Activated CD4-positive, alpha-beta T cell treated with anti-CD3 and anti-CD28 coated beads for 48 hours (primary cell): ENCODE data around the gene MARCHF10.

Source experiments
- DNase-seq: peaks from one replicate; pipeline ENCODE4 v3.0.0-alpha.2; 2020

MARCHF10 gene

DNA sequence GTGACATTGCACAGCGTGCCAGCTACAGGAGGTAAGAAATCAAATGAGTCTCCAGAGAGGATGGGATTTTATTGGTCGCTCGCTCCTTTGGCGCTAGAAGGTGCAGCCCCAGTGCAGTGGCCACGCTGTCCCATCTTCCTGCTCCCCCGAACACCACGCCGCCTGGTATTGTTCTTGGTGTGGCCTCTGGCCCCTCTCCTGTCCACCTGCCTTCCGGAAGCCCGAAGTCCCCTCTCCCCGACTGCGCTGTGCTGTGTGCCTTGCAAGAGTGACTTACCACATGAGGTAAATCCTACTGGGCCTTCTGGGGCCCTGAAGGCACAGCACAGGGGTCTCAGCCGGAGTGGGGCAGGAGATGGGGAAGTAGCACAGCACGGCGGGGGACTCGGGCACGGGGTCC, 58.2 kb downstream of the MARCHF10 start:
- no peak for DNase-seq

DNA sequence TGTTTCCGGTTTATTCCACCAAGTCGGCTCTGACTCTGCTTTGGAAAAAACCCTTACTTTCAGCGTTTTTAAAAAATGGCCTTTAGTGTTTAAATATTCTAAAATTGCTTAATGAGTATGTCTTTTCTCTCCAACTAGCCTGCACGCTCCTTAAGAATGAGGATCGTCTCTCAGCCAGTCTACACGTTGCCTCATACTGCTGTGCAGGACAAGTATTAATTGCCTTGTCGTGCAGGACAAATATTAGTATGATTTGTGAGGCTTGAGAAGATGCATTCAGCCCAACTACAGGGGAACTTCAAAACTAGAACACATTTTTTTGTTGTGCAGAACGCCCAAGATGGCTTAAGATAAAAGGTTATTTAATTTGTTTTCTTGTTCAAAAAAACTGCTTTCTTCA, 61.2 kb downstream of the MARCHF10 start:
- no peak for DNase-seq

DNA sequence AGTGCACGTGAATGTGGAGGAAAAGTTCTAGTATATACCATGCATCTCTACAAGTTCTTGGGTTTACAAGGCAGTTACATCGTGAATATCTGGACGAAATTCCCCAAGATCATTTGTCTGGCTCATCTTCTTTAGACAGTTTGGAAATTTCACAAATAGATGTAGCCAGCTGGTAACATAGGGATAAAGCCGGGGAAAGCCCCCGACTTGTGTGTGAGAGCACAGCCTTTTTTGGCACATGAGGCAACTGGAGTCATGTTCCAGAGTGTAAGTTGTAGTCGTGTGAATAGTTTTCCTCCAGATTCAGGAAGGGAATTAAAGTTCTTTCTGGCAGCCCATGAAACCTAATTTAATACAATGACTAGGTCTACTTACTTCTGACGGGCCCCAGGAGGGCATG, 62.3 kb downstream of the MARCHF10 start:
- no peak for DNase-seq

DNA sequence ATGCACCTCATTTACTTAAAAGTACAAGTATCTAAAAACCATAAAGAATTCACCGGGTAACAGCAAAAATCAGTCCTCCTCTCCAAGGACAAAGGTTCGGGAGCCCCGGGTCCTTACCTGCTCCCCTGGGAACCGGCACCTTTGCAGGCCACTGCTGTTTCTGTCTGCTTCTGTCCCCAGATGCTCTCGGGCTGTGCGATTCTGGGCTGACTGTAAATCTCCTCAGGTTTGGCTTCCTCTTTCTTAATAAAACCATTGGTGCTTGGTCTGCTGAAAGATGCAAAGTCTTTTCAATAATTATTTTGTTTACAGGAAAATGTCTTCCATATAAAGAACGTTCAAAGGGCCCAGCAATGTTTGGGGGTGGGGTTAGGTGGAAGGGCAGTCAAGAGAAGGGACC, 63.9 kb downstream of the MARCHF10 start:
- DNase-seq = no peak

DNA sequence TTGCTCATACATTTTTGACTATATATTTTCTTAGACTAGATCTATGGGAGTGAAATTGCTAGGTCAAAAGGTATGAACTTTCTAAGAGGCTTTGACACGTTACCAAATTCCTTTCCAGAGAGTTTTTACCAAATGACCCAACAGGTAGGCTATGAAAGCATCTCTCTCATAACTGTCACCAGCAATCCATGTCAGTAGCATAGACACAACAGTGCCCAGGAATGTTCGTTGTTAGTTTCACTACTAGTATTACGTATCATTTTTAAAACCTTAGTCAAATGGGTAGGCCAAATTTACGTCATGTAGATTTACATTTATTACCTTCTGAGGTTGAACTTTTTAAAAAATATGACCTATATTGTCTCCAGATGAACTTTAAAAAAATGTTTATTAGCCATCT, 66.8 kb downstream of the MARCHF10 start:
- no peak for DNase-seq

DNA sequence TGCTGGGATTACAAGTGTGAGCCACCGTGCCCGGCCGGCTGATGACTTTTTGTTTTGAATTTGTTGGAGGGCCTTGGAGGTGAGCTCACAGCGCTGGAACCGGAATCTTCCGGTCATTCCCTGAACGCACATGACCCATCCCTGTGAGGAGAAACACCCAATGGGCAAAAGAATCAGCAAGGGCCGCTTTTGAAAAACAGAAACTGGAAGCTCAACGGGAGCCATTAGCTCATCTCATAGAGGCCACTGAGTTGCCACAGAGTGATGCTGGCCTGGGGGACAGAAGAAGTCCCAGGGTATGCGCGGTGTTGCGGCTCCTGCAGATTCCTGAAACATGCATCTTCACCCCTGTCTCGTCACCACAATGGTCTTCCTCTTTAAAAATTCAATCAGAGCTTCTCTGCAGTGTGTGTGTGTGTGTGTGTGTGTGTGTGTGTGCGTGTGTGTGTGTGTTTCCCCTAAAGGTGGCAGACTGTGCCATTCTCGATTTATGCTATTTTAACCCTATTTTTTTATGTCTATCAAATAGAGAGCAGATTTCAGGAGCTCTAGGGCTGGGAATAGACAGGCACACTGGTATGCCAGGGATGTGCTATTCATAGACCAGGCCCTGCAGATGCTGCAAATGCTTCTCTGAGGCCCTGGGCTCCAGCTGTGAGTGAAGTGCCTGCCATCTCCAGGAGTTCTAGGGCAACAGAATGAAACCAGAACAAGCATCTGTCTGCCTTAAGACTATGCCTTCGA, 68.3 kb downstream of the MARCHF10 start:
- no peak for DNase-seq

DNA sequence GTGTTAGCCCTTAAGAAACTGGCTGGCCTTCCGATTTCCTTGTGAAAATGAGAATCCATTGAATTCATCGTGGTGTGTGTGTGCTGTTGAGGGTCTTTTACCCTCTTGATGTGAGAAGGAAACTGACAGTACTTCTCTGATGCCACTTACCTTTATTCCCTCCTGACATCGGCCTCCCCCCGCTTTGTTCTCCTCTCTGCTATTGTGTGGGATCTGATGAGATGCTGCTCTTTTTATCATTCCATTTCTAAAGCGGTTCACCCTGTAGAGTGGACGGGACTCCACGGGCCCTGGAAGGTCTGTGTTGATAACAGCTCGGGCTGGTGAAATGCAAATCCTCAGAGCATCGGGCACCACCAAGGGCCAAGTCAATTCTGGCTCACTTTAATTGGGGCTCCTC, 69.8 kb downstream of the MARCHF10 start:
- no peak for DNase-seq

DNA sequence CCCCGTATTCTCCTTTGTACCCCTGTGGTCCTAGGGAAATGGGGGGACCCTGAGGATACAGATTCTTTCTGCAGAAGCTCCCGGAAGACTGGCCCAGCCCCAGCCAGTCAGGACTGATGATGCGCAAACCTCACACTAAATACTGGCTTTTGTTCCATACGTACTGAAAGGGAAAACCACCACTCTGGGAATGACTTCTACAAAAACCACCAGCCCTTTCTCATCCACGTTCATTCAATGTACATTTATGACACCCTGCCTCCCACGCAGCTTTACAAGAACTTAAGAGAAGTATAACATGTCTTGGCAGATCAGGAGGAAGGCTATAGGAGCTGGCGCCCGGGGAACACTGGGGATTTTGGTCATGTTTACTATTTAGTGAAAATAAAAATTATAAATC, 70.6 kb downstream of the MARCHF10 start:
- peak; percentile 66 for DNase-seq

DNA sequence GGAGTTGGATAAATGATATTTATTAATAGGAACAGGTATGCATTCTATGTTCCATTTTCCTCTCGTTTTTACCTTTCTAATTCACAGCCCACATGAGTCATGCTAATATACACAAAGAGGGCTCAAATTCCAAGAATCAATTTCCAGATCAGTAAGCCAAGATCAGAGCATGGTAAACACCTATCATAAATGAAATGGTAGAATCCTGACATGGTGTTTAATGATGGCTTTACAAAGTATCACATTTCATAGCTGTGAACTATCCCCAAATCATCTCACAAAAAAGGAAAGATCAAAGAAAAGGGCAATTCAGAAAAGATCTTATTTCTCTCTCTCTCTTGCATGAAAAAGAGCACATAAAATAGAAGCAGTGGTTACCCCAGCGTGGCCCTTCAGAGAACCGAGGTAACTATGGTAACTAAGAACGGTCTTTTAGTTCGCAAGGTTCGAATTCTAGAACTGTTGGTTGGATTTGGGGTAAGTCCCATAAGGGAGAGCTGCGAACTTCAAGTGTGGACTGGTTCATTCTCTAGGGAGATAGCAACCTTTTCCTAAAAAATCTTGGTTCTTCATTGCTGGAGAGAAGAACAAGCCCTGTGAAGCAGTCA, 73.0 kb downstream of the MARCHF10 start:
- no peak for DNase-seq

DNA sequence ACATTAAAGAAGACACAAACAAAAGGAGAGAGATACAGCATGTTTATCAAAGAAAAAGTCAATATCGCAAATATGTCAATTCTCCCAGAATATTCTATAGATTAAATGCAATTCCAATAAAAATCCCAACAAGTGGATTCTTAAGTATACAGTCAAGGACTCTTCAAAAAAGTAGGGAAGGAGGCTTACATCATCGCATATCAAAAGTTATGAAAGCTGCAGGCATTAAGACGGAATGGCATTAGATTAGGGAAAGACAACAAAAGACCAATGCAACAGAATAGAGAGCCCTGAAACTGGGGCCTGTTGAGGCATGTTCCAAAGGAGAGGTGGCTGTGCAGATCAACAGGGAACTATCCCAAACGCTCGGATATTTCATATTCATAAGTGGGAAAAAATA, 76.0 kb downstream of the MARCHF10 start:
- DNase-seq = no peak

DNA sequence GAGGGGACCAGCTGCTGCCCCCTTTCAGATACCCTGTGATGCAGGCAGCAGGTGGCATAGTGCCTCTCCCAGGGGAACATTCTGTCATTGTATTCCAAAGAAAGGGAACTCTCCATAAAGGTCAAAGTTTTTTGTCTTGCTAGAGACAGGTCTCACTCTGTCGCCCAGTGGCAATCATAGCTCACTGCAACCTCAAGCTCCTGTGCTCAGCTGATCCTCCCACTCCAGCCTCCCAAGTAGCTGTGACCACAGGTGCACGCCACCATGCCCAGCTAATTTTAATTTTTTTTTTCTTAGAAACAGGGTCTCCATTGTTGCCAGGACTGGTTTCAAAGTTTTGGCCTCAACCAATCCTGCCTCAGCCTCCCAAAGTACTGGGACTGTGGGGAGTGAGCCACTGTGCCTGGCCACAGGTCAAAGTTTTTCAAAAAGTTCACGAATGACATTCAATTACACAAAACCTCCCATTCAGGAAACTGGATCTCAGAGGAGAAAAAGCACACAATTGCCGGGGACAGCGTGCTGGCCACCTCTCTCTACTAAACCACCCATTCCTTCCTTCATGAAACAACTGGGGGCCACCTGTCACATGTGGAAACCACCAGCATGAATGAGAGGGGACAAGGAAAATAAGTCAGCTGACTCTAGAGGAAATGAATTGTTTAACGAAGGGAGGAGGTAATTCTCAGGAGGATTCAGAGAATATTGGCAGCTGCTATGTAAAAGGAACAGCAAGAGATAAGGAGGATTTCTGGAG, 80.0 kb downstream of the MARCHF10 start:
- no peak for DNase-seq

DNA sequence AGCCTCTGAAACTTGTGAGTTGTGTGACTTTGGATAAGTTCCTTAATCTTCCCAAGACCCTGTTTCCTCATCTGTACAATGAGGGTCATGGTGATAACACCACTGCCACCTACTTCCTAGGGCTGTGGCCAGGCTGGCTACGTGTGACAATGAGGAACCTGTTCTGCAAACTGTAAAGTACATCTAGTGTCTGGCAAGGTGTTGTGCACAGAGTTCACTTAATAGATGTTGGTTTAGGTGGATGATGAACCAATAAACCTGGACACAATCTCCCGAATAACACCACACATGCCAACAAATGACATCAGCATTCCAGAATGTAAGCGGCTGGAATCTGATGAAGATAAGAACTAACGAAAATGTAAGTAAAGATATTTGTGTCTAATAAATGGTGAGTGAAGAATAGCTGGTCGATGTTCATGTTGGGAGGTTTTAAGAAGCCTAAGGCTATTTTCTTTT, 82.3 kb downstream of the MARCHF10 start:
- no peak for DNase-seq

DNA sequence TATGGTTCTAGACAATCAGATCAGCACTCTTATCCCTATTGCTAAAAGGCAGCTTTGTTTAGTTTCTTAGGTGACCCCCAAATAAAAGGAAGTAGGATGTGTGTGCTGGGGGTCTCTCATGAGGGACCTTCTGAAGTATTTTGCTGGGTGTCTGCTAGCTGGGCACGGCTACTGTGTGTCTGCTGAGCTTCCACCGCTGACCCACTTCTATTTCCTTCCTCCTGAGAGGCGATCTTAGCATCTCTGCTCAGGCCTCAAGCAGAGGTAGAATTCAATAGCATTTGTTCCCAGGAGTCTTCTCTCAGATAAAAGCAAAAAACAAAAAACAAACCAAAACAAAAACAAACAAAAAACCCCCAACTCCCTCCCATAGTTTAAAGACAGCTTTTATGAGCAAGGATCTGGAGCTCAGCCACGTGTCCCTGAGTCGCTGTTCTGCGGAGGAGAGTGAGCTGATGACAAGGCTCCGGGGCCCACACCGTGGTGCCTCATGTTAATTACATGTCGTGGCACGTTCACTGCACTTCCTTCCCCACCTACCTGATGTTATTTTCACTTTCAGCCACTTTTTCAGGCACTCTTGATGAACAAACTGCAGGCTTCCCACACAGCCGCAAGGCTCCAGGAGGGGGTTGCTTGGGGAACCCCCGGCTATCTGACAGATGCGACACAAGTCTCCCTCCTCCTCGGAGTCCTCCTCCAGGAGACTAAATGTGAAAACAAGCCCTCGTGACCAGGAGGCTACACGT, 83.5 kb downstream of the MARCHF10 start:
- peak; percentile 90 for DNase-seq

DNA sequence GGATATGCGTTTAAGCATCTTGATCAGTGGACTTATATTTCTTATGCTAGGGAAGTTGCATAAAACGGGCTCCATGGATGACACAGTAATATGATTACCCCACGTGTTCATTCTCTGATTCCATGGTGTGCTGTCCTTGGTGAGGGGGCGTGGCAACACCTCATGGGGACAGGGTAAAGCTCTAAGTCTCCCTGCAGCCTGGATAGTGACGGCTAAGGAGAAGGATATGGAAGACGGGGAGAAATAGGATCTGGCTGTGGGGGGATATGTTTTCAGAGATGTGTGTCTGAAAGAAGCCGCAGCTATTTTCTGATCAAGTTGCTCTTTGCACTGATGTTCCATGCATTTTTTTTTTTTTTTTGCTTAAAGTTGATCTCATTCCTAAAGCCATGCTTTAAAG, 84.3 kb downstream of the MARCHF10 start:
- no peak for DNase-seq

DNA sequence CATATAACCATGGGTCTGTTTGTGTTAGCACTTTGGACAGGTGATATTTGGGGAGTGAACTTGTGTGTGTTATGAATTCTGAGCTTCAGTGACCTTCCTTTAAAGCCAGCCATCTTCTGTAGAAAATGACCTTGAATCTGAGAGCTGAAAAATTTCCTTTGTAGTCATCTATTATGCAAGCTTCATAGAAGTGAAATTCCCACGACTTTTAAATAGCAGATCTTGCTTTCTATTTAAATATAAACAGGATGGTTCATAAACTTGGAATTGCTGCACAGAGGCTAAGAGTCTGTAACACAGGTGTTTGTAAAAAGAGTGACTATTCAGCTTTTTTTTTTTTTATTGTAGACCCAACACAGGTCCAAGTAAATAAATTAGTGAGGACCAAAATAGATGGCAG, 85.5 kb downstream of the MARCHF10 start:
- DNase-seq = no peak

DNA sequence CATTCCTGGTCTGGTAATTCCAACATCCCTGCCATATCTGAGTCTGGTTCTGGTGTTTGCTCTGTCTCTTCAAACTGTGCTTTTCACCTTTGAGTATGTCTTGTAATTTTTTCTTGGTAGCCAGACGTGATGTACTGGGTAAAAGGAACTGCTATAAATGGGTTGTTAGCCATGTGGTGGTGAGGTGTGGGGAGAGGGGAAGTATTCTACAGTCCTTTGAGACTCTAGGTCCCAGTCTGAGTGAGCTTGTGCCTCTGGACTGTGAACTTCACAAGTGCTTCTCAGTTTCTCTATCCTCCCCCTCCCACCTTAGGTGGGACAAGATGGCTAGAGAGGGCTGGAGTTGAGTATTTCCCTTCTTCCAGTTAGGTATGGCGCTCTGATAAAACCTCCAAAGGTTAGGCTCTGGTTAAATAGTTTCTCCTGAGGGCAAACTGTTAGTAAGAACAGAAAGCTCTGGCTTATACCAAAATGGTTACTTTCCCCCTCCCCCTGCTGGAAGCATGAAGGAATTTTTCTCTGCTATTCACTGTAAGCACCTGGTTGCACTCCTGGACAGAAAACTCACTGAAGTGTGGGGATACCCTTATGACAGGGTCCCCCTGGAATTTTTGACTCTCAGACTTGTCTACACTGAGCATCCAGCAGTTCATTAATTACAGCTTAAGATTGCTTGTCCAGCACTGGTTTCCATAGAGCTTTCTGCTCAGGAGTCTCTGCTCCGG, 87.8 kb downstream of the MARCHF10 start:
- DNase-seq = no peak

DNA sequence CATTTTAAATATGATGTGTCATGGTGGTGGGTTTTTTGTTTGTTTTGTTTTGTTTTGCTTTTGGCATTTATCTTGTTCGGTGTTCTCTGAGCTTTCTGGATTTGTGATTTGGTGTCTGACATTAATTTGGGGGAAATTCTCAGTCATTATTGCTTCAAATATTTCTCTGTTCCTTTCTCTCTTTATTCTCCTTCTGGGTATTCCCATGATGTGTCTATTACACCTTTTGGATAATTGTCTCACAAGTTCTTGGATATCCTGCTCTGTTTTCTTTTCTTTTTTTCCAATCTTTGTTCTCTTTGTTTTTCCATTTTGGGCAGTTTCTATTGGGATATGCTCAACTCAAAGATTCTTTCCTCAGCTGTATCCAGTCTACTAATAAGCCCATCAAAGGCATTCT, 88.5 kb downstream of the MARCHF10 start:
- DNase-seq = no peak

DNA sequence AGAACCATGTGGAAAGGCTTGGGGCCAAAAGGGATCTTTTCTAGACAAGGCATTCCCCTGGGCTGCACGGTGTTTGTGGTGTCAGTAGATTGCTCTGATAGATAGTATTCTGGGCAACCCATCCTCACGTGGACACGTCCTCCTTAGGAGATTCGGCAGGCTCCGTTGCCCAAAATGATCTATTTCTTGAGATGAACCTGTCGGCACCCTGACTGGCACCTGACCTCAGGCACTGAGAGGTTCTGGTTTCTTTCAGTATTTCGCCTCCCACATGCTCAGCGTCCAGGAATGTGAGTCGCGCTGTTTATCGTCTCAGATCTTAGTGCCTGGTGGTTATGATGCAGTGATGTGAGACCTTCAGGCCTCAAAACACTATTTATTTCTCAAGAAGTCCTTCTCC, 89.7 kb downstream of the MARCHF10 start:
- peak; percentile 61 for DNase-seq

DNA sequence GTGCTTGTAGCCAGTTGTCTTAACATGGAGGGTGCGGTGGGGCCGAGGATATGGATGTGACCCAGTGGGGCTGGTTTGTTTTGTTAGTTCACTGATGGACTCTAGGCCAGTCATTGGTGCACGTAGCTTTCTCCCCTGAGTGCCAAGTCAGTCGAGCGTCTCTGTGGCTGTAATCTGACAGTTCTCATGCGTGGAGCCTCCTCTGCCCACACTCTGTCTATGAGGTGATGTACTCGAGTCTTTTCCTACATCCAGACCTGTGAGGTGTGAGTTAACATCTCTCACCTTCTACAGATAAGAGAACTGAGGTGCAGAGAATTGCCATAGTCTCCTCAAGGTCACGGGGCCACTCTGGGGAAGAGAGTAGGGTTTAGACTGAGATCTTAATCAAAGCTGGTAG, 90.2 kb downstream of the MARCHF10 start:
- no peak for DNase-seq

DNA sequence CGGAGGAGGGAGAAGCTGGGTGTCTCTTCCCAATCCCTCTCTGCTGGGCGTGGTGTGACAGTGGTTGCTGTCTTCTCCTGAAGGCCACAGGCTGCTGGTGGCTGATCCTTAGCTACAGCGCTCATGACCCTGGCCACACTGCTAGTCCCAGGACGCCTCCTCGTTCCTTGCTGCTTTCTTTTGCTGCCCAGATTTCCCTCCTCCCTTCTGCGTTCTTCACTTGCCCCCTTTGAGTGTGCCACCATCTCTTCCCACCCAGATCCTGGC, 90.6 kb downstream of the MARCHF10 start:
- DNase-seq = no peak

DNA sequence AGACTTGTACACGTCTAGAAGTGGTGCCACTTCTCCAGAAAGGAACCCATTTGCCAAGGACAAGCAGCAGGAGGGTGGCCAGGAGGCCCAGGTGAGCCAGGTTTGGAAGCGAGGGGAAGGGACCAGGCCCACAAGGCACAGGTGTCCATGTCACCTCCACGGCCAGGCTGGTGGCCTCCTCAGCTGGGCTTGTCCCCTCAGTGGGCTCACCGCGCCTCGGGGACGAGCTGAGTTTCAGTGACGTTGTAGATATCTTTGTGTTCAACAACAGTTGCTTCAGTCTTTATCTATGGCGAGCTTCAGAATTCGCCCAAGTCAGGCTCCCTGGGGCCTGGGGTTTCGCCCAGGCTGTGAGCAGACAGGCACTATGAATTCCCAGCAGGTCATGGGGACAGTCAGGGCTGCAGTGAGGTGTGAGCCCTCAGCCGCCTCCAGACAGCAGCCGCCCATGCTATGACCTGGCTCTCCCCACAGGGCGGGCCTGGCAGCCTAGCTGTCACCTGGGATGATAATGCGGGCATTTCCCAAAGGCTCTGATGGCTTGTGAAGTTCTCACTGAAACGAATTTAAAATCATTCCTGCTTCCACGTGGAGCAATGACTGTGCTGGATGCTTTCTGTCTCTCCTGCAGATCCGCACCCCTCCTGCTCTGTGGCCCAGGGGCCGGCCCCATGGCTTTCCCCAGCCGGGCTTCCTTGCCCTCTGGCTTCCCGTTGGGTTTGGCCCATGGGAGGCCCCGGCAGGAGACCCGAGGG, 91.1 kb downstream of the MARCHF10 start:
- no peak for DNase-seq

DNA sequence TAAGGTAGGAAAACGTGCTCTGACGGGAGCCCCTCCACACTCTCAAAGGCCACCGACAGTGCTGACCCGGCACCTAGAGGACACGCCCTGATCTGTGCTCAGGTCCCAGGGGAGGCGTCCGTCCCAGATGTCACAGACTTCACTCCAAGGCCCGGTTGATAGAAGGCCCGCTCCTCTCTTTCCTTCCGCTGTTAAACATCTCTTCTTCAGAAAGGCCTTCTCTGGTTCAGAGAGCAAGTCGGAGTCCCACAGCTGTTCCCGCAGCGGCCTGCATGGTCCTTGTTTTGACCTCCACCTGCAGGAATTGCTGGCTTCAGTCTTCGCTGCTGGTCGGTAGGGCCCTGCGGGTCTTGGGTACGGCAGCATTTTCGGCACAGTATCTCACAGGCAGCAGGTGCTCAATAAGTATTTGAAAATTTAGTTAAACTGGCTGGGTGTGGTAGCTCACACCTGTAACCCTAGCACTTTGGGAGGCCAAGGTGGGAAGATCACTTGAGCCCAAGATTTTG, 92.2 kb downstream of the MARCHF10 start:
- no peak for DNase-seq
